ENCODE results near the gene SAMD1.

GRCh38 chr19:14055396-14055795, 35.2 kb downstream of the SAMD1 start:
- no peak for TF ChIP-seq POLR2A (IDR thresholded peaks at IDR 0.05)
- no peak for TF ChIP-seq EP300 (IDR thresholded peaks at IDR 0.05)

Data from sigmoid colon (tissue), 4 donors.